Neuron (in vitro differentiated cells): Measurements from ENCODE around the gene PMEL.
"Not testable (repeated sequence)": the region's sequence is repeated elsewhere in the genome, so short reads cannot be mapped to it uniquely, and the experiment has no call there.

Experiments used
- H2AFZ ChIP-seq: one replicate; pipeline ENCODE4 v1.6.1; 2013; ENCODE audit warnings: low read depth, mild to moderate bottlenecking, inconsistent platforms, low read length, moderate library complexity
- H3K27me3 ChIP-seq: one replicate; pipeline ENCODE4 v1.6.1; 2013; ENCODE audit warnings: low read length; ENCODE audit not compliant: insufficient read depth
- H3K36me3 ChIP-seq: one replicate; pipeline ENCODE4 v1.6.1; 2013; ENCODE audit warnings: low read length; ENCODE audit not compliant: insufficient read depth
- H3K4me1 ChIP-seq: one replicate; pipeline ENCODE4 v1.6.1; 2013; ENCODE audit warnings: low read length; ENCODE audit not compliant: insufficient read depth
- H3K4me3 ChIP-seq: 2 replicates; pipeline ENCODE4 v1.5.1; 2013; ENCODE audit warnings: mild to moderate bottlenecking, low read length, moderate library complexity
- H3K9me3 ChIP-seq: one replicate; pipeline ENCODE4 v1.6.1; 2013; ENCODE audit warnings: low read length

The PMEL gene

GRCh38 chr12:55931780-55932550 is 33.9 kb downstream of the PMEL start:
- peak overlapping the region; percentile 63 for H2AFZ ChIP-seq
- H3K4me1 ChIP-seq: peaks cover 12% of the 10 kb centered on the region
- H3K36me3 ChIP-seq: no peaks in the 10 kb centered on the region
- no peaks in the 10 kb centered on the region for H3K9me3 ChIP-seq
- peak overlapping the region; percentile 49 for H3K4me3 ChIP-seq
- H3K27me3 ChIP-seq: peaks cover 6% of the 10 kb centered on the region

GRCh38 chr12:55931317-55931779 is 34.5 kb downstream of the PMEL start:
- Histone ChIP-seq H2AFZ (peak overlapping the region; percentile 63), H3K4me1 (peaks cover 14% of the 10 kb centered on the region), H3K36me3 (no peaks in the 10 kb centered on the region), H3K4me3 (peak overlapping the region; percentile 49), H3K9me3 (no peaks in the 10 kb centered on the region), H3K27me3 (peaks cover 6% of the 10 kb centered on the region)

GRCh38 chr12:55930771-55931316 is 35.0 kb downstream of the PMEL start, which contains the start of gene DGKA:
TSS of gene DGKA (plus strand) at chr12:55931162. CDS start at chr12:55936504, 5,342 bp downstream.
- H3K4me1 ChIP-seq: peaks cover 19% of the 10 kb centered on the region
- peaks cover 6% of the 10 kb centered on the region for H3K27me3 ChIP-seq
- peak within 1 kb of the TSS; percentile 49 for H3K4me3 ChIP-seq
- H3K9me3 ChIP-seq: no peaks in the 10 kb centered on the region
- H2AFZ ChIP-seq: peak within 1 kb of the TSS; percentile 63
- H3K36me3 ChIP-seq: no peaks in the 10 kb centered on the region

GRCh38 chr12:55929306-55929791 is 36.5 kb downstream of the PMEL start:
- no peaks in the 10 kb centered on the region for H3K9me3 ChIP-seq
- peaks cover 6% of the 10 kb centered on the region for H3K27me3 ChIP-seq
- H2AFZ ChIP-seq: no peak overlapping the region
- H3K4me3 ChIP-seq: no peak overlapping the region
- H3K4me1 ChIP-seq: peaks cover 26% of the 10 kb centered on the region
- peaks cover 5% of the 10 kb centered on the region for H3K36me3 ChIP-seq

- Histone ChIP-seq H3K4me1 (peaks cover 26% of the 10 kb centered on the region), H3K36me3 (peaks cover 5% of the 10 kb centered on the region), H3K9me3 (no peaks in the 10 kb centered on the region), H3K27me3 (peaks cover 6% of the 10 kb centered on the region), H3K4me3 (peak within 1 kb of the TSS; percentile 91), H2AFZ (peak within 1 kb of the TSS; percentile 76)
These were observed 38.0 kb downstream of the PMEL start, which contains the start of gene PYM1 for GRCh38 chr12:55927588-55928502. TSS of gene PYM1 (minus strand) at chr12:55927894. CDS start at chr12:55927761, 133 bp downstream.

- Histone ChIP-seq H3K36me3 (peaks cover 13% of the 10 kb centered on the region), H3K4me3 (peak overlapping the region; percentile 91), H2AFZ (peak overlapping the region; percentile 76), H3K4me1 (peaks cover 21% of the 10 kb centered on the region), H3K9me3 (no peaks in the 10 kb centered on the region), H3K27me3 (no peaks in the 10 kb centered on the region)
These were observed 38.9 kb downstream of the PMEL start for GRCh38 chr12:55926738-55927587.

GRCh38 chr12:55925870-55926737 is 39.7 kb downstream of the PMEL start:
- no peaks in the 10 kb centered on the region for H3K27me3 ChIP-seq
- peak overlapping the region; percentile 91 for H3K4me3 ChIP-seq
- H3K9me3 ChIP-seq: no peaks in the 10 kb centered on the region
- peaks cover 19% of the 10 kb centered on the region for H3K4me1 ChIP-seq
- peak overlapping the region; percentile 76 for H2AFZ ChIP-seq
- peaks cover 16% of the 10 kb centered on the region for H3K36me3 ChIP-seq

GRCh38 chr12:55925371-55925770 is 40.5 kb downstream of the PMEL start:
- H3K9me3 ChIP-seq: no peaks in the 10 kb centered on the region
- H3K36me3 ChIP-seq: peaks cover 16% of the 10 kb centered on the region
- H2AFZ ChIP-seq: no peak overlapping the region
- peak overlapping the region; percentile 91 for H3K4me3 ChIP-seq
- no peaks in the 10 kb centered on the region for H3K27me3 ChIP-seq
- H3K4me1 ChIP-seq: peaks cover 14% of the 10 kb centered on the region

GRCh38 chr12:55923648-55924047 is 42.2 kb downstream of the PMEL start:
- Histone ChIP-seq H3K4me1 (peaks cover 14% of the 10 kb centered on the region), H3K36me3 (peaks cover 16% of the 10 kb centered on the region)
- not testable (repeated sequence) for H3K27me3 ChIP-seq, H2AFZ ChIP-seq, H3K9me3 ChIP-seq, H3K4me3 ChIP-seq

- H3K9me3 ChIP-seq: no peaks in the 10 kb centered on the region
- peaks cover 14% of the 10 kb centered on the region for H3K4me1 ChIP-seq
- no peak overlapping the region for H3K4me3 ChIP-seq
- H3K36me3 ChIP-seq: peaks cover 16% of the 10 kb centered on the region
- no peak overlapping the region for H2AFZ ChIP-seq
- H3K27me3 ChIP-seq: no peaks in the 10 kb centered on the region
These were observed 43.7 kb downstream of the PMEL start for GRCh38 chr12:55922126-55922525.

GRCh38 chr12:55919032-55919431 is 46.8 kb downstream of the PMEL start:
- not testable (repeated sequence) for H3K27me3 ChIP-seq, H3K4me3 ChIP-seq, H3K4me1 ChIP-seq, H3K9me3 ChIP-seq, H2AFZ ChIP-seq
- peaks cover 21% of the 10 kb centered on the region for H3K36me3 ChIP-seq
